GM23338 (cell line): ENCODE measurements around the gene SAA2. TPM values are rescaled to one million over a fixed set of nuclear protein-coding genes. Genes with fewer than 3 reads are reported as not detected.

Source experiments
- CREB1 ChIP-seq: fragments of 250-450 bp; sonication (Bioruptor Pico); IDR thresholded peaks from 2 replicates; pipeline ENCODE4 v1.5.0; 2020; ENCODE audit warnings: low read depth, mild to moderate bottlenecking, moderate library complexity
- EZH2 ChIP-seq: fragments of 200-600 bp; sonication (generic); IDR thresholded peaks from one replicate; pipeline ENCODE4 v1.8.0; 2017; ENCODE audit warnings: antibody characterized with exemption, mild to moderate bottlenecking, low read depth; ENCODE audit not compliant: unreplicated experiment
- EZH2phosphoT487 ChIP-seq: fragments of 200-600 bp; sonication (generic); IDR thresholded peaks from one replicate; pipeline ENCODE4 v1.8.1; 2018; ENCODE audit warnings: antibody characterized with exemption; ENCODE audit not compliant: unreplicated experiment
- NANOG ChIP-seq: IDR thresholded peaks from 2 replicates; pipeline ENCODE4 v1.6.1; 2016; ENCODE audit warnings: antibody characterized with exemption, borderline replicate concordance
- POLR2AphosphoS5 ChIP-seq: IDR thresholded peaks from 2 replicates; pipeline ENCODE4 v1.6.1; 2016; ENCODE audit warnings: antibody characterized with exemption, low read depth
- STAT1 ChIP-seq: IDR thresholded peaks from one replicate; pipeline ENCODE4 v1.6.1; 2016; ENCODE audit warnings: antibody characterized with exemption; ENCODE audit not compliant: unreplicated experiment
- ZNF114 ChIP-seq: fragments of 250-450 bp; sonication (Bioruptor Pico); IDR thresholded peaks from 2 replicates; pipeline ENCODE4 v1.5.0; 2020; ENCODE audit warnings: mild to moderate bottlenecking, moderate library complexity
- ZNF331 ChIP-seq: fragments of 250-450 bp; sonication (Bioruptor Pico); IDR thresholded peaks from 2 replicates; pipeline ENCODE4 v1.5.0; 2020; ENCODE audit warnings: low read depth, mild to moderate bottlenecking, moderate library complexity
- ZNF462 ChIP-seq: fragments of 250-450 bp; sonication (Bioruptor Pico); IDR thresholded peaks from 2 replicates; pipeline ENCODE4 v1.5.0; 2020; ENCODE audit warnings: mild to moderate bottlenecking, moderate library complexity
- polyA plus RNA-seq: library from polyadenylated mRNA; unstranded; fragments of >200 nt; fragmentation: Nextera tagmentation; extraction: Ambion mirVana; gene quantifications from 2 replicates; pipeline ENCODE4 v1.2.1, GENCODE V29; 2016
- total RNA-seq: library from RNA; depleted of rRNA; stranded (reverse); fragments of >200 nt; shearing (Covaris generic); gene quantifications from 2 replicates; pipeline ENCODE4 v1.2.3, GENCODE V29; 2014
- TF ChIP-seq, protein P1 (sequence below): IDR thresholded peaks from 2 replicates; pipeline ENCODE4 v1.6.1; 2016; ENCODE audit warnings: antibody characterized with exemption
- TF ChIP-seq, protein P2 (sequence below), 2 experiments: fragments of 200-600 bp in 1 of 2; sonication (generic) in 1 of 2; conservative IDR thresholded peaks; 2 replicates each; pipeline versions ENCODE4 v1.5.1 to v1.6.1; 2016 to 2017; ENCODE audit warnings: antibody characterized with exemption in 2 of 2, low read depth in 2 of 2, mild to moderate bottlenecking in 2 of 2, moderate library complexity in 1 of 2

SAA2 gene
- total and polyA plus RNA-seq, 2 experiments from 2014 or later, result not detected

DNA sequence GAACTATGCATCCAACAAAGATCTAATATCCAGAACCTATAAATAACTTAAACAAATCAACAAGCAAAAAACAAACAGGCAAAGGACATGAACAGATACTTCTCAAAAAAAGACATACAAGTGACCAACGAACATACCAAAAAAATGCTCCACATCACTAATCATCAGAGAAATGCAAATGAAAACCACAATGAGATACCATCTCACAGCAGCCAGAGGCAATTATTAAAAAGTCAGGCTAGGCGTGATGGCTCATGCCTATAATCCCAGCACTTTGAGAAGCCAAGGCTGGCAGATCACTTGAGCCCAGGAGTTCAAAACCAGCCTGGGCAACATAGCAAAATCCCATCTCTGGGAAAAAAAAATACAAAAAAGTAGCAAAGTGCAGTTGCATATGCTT is 22.6 kb downstream of the SAA2 start (continued):
- TF ChIP-seq ZNF462 (CRISPR knock-in tag), result no peak
- TF ChIP-seq NANOG, result no peak
- TF ChIP-seq, protein P1, sequence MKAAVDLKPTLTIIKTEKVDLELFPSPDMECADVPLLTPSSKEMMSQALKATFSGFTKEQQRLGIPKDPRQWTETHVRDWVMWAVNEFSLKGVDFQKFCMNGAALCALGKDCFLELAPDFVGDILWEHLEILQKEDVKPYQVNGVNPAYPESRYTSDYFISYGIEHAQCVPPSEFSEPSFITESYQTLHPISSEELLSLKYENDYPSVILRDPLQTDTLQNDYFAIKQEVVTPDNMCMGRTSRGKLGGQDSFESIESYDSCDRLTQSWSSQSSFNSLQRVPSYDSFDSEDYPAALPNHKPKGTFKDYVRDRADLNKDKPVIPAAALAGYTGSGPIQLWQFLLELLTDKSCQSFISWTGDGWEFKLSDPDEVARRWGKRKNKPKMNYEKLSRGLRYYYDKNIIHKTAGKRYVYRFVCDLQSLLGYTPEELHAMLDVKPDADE, result no peak
- TF ChIP-seq POLR2AphosphoS5, result no peak
- TF ChIP-seq EZH2phosphoT487, result no peak
- TF ChIP-seq ZNF114, result no peak
- no peak for TF ChIP-seq STAT1
- TF ChIP-seq, protein P2, sequence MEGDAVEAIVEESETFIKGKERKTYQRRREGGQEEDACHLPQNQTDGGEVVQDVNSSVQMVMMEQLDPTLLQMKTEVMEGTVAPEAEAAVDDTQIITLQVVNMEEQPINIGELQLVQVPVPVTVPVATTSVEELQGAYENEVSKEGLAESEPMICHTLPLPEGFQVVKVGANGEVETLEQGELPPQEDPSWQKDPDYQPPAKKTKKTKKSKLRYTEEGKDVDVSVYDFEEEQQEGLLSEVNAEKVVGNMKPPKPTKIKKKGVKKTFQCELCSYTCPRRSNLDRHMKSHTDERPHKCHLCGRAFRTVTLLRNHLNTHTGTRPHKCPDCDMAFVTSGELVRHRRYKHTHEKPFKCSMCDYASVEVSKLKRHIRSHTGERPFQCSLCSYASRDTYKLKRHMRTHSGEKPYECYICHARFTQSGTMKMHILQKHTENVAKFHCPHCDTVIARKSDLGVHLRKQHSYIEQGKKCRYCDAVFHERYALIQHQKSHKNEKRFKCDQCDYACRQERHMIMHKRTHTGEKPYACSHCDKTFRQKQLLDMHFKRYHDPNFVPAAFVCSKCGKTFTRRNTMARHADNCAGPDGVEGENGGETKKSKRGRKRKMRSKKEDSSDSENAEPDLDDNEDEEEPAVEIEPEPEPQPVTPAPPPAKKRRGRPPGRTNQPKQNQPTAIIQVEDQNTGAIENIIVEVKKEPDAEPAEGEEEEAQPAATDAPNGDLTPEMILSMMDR (conservative IDR thresholded peaks at IDR 0.05; ENCODE audit: low read depth in 2 of 2), result no peak
- no peak for TF ChIP-seq EZH2
- no peak for TF ChIP-seq CREB1 (CRISPR knock-in tag)
- TF ChIP-seq ZNF331 (CRISPR knock-in tag), result no peak
